H1 (cell line): ENCODE data around the gene EIF4E1B.

Experiments used
- GABPA ChIP-seq: IDR thresholded peaks from 2 replicates; pipeline ENCODE4 v1.6.1; 2011; ENCODE audit warnings: mild to moderate bottlenecking, low read length, moderate library complexity, borderline replicate concordance; ENCODE audit not compliant: insufficient read depth
- POLR2A ChIP-seq, 2 experiments: IDR thresholded peaks; 1 replicate in 1 of 2; 2 replicates in 1 of 2; pipeline ENCODE4 v1.6.1; 2011; ENCODE audit warnings: low read depth in 2 of 2, low read length in 2 of 2, mild to moderate bottlenecking in 2 of 2; ENCODE audit errors: control extremely low read depth in 1 of 2
- POLR2AphosphoS5 ChIP-seq: IDR thresholded peaks from 2 replicates; pipeline ENCODE4 v1.6.1; 2011; ENCODE audit warnings: low read depth, low read length
- RAD21 ChIP-seq, 2 experiments: IDR thresholded peaks in 1 of 2; conservative IDR thresholded peaks in 1 of 2; 2 replicates each; pipeline ENCODE4 v1.6.1; 2011; ENCODE audit warnings: low read depth in 2 of 2, low read length in 2 of 2, improper control_type of control experiment in 1 of 2, inconsistent platforms in 1 of 2, mild to moderate bottlenecking in 1 of 2, moderate library complexity in 1 of 2
- SAP30 ChIP-seq: fragments of 300-600 bp; sonication (generic); IDR thresholded peaks from 2 replicates; pipeline ENCODE4 v1.7.1; 2012; ENCODE audit warnings: low read length, moderate library complexity, mild to moderate bottlenecking, inconsistent platforms; ENCODE audit not compliant: insufficient read depth, insufficient replicate concordance
- SIN3A ChIP-seq, 2 experiments: IDR thresholded peaks in 1 of 2; conservative IDR thresholded peaks in 1 of 2; 2 replicates each; pipeline ENCODE4 v1.6.1; 2011 to 2012; ENCODE audit warnings: low read length in 2 of 2, improper control_type of control experiment in 1 of 2, low read depth in 1 of 2, mild to moderate bottlenecking in 1 of 2
- SP1 ChIP-seq: IDR thresholded peaks from 2 replicates; pipeline ENCODE4 v1.6.1; 2011; ENCODE audit warnings: low read depth, low read length
- SP2 ChIP-seq: IDR thresholded peaks from 2 replicates; pipeline ENCODE4 v1.6.1; 2012; ENCODE audit warnings: mild to moderate bottlenecking, low read length, inconsistent platforms
- TF ChIP-seq, protein P1 (sequence below), 3 experiments: IDR thresholded peaks; 1 replicate in 2 of 3; 2 replicates in 1 of 3; pipeline versions ENCODE4 v1.5.1 to v1.6.1; 2011; ENCODE audit warnings: low read length in 3 of 3, mild to moderate bottlenecking in 3 of 3, inconsistent platforms in 2 of 3, low read depth in 1 of 3, moderate library complexity in 1 of 3; ENCODE audit not compliant: insufficient read depth in 1 of 3; ENCODE audit errors: control extremely low read depth in 1 of 3
- TF ChIP-seq, protein P2 (sequence below): IDR thresholded peaks from 2 replicates; pipeline ENCODE4 v1.6.1; 2012; ENCODE audit warnings: low read length, inconsistent platforms

DNA sequence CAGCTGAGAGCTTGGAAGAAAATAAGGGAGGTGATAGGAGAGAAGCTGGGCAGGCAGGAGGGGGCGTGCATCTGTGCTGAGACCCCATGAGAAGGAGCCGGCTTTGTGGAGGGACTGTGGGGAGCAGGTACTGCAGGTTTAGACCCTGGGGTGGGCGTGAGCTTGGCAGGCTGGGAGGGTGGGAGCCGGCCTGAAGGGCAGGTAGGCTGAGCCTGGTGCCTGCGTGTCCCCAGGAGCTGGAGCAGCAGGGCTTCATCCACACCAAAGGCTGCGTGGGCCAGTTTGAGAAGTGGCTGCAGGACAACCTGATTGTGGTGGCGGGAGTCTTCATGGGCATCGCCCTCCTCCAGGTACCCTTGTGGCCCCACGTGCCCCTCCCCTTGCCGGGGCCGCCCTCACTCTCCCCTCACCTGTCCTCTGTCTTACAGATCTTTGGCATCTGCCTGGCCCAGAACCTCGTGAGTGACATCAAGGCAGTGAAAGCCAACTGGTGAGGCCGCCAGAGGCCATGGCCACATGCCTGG, 26.1 kb downstream of the EIF4E1B start:
- TF ChIP-seq, protein P1, sequence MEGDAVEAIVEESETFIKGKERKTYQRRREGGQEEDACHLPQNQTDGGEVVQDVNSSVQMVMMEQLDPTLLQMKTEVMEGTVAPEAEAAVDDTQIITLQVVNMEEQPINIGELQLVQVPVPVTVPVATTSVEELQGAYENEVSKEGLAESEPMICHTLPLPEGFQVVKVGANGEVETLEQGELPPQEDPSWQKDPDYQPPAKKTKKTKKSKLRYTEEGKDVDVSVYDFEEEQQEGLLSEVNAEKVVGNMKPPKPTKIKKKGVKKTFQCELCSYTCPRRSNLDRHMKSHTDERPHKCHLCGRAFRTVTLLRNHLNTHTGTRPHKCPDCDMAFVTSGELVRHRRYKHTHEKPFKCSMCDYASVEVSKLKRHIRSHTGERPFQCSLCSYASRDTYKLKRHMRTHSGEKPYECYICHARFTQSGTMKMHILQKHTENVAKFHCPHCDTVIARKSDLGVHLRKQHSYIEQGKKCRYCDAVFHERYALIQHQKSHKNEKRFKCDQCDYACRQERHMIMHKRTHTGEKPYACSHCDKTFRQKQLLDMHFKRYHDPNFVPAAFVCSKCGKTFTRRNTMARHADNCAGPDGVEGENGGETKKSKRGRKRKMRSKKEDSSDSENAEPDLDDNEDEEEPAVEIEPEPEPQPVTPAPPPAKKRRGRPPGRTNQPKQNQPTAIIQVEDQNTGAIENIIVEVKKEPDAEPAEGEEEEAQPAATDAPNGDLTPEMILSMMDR (IDR thresholded peaks at IDR 0.05; ENCODE audit: control extremely low read depth in 1 of 3, insufficient read depth in 1 of 3, low read depth in 1 of 3, low read length in 3 of 3): no peak
- TF ChIP-seq RAD21 (IDR thresholded peaks at IDR 0.05 in 1 of 2, conservative IDR thresholded peaks at IDR 0.05 in 1 of 2; ENCODE audit: low read depth in 2 of 2, low read length in 2 of 2) (no peak), SIN3A (conservative IDR thresholded peaks at IDR 0.05 in 1 of 2, IDR thresholded peaks at IDR 0.05 in 1 of 2; ENCODE audit: low read depth in 1 of 2, low read length in 2 of 2) (no peak), POLR2AphosphoS5 (no peak), SP2 (no peak), GABPA (no peak), SAP30 (no peak), SP1 (no peak), POLR2A (IDR thresholded peaks at IDR 0.05; ENCODE audit: control extremely low read depth in 1 of 2, low read depth in 2 of 2, low read length in 2 of 2) (no peak)
- TF ChIP-seq, protein P2, sequence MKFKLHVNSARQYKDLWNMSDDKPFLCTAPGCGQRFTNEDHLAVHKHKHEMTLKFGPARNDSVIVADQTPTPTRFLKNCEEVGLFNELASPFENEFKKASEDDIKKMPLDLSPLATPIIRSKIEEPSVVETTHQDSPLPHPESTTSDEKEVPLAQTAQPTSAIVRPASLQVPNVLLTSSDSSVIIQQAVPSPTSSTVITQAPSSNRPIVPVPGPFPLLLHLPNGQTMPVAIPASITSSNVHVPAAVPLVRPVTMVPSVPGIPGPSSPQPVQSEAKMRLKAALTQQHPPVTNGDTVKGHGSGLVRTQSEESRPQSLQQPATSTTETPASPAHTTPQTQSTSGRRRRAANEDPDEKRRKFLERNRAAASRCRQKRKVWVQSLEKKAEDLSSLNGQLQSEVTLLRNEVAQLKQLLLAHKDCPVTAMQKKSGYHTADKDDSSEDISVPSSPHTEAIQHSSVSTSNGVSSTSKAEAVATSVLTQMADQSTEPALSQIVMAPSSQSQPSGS: no peak
